Measurements from ENCODE around the gene PCARE.
"Not testable (repeated sequence)": the region's sequence is repeated elsewhere in the genome, so short reads cannot be mapped to it uniquely, and the experiment has no call there.

Gene PCARE

GRCh38 chr2:29090311-29090710, 16.0 kb upstream of the PCARE start:
- not testable (repeated sequence) for H3K27ac ChIP-seq (ENCODE audit: low read length); H3K4me3 ChIP-seq (ENCODE audit: low read depth in 1 of 2, low read length in 2 of 2); H3K4me1 ChIP-seq (ENCODE audit: control insufficient read depth in 1 of 2, insufficient read depth in 2 of 2, low read length in 2 of 2); H3K9me3 ChIP-seq (ENCODE audit: control insufficient read depth in 1 of 2, low read length in 2 of 2); H3K36me3 ChIP-seq (ENCODE audit: control insufficient read depth in 1 of 2, insufficient read depth in 2 of 2, low read length in 2 of 2); H3K27me3 ChIP-seq (ENCODE audit: low read depth, low read length)

GRCh38 chr2:29084554-29084953, 10.2 kb upstream of the PCARE start:
- H3K27ac ChIP-seq (ENCODE audit: low read length) = no peak overlapping the region
- H3K4me3 ChIP-seq (ENCODE audit: low read depth in 1 of 2, low read length in 2 of 2) = no peak overlapping the region
- H3K36me3 ChIP-seq (ENCODE audit: control insufficient read depth in 1 of 2, insufficient read depth in 2 of 2, low read length in 2 of 2) = no peaks in the 10 kb centered on the region
- H3K4me1 ChIP-seq (ENCODE audit: control insufficient read depth in 1 of 2, insufficient read depth in 2 of 2, low read length in 2 of 2) = no peaks in the 10 kb centered on the region
- no peaks in the 10 kb centered on the region for H3K27me3 ChIP-seq (ENCODE audit: low read depth, low read length)
- no peaks in the 10 kb centered on the region for H3K9me3 ChIP-seq (ENCODE audit: control insufficient read depth in 1 of 2, low read length in 2 of 2)

GRCh38 chr2:29082804-29083495, 8.6 kb upstream of the PCARE start:
- Histone ChIP-seq H3K27me3 (ENCODE audit: low read depth, low read length) (no peaks in the 10 kb centered on the region), H3K9me3 (ENCODE audit: control insufficient read depth in 1 of 2, low read length in 2 of 2) (peaks cover 0 to 2% of the 10 kb centered on the region in 2 donors), H3K4me1 (ENCODE audit: control insufficient read depth in 1 of 2, insufficient read depth in 2 of 2, low read length in 2 of 2) (no peaks in the 10 kb centered on the region), H3K27ac (ENCODE audit: low read length) (no peak overlapping the region), H3K4me3 (ENCODE audit: low read depth in 1 of 2, low read length in 2 of 2) (no peak overlapping the region), H3K36me3 (ENCODE audit: control insufficient read depth in 1 of 2, insufficient read depth in 2 of 2, low read length in 2 of 2) (no peaks in the 10 kb centered on the region)

DNA sequence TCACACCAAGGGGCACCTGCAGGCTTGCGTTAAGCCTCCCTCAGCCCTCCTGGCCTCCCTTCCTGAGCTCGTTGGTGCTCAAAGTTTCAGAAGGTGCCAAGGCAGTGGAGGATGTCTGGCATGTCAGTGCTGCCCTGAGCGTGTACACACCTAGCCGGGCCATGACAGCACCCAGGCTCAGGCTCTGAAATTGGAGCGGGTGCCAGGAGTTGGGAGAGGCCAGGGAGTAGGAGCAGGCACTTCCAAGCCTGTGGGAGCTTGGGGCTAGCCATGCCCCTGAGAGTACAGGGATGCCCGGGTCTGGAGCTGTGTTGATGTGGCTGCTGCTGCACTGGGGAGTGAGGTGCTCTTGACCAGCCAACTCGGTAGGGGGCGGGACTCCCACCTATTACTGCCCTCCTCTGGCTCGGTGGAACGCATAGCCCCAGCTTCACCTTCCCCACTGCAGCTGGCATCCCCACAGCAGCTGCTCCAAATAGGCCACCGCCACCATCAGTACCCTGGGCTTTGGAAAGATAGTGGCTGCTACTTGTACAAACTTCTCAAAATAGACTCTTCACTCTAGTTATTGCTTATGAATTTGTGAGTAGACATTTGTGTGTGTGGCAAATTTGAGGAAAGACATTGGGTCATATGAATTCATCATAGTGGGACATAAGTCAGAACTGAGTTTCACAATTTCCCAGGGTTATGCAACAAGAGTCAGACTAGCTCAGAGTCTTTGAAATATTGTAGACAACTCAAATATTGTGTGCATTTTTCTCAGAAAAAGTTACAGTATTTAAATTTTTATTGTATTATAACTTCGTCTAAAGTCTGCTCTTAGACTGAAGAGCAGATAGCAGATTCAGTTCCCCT, 6.8 kb upstream of the PCARE start:
- H3K36me3 ChIP-seq (ENCODE audit: control insufficient read depth in 1 of 2, insufficient read depth in 2 of 2, low read length in 2 of 2) = no peaks in the 10 kb centered on the region
- no peak overlapping the region for H3K27ac ChIP-seq (ENCODE audit: low read length)
- no peaks in the 10 kb centered on the region for H3K4me1 ChIP-seq (ENCODE audit: control insufficient read depth in 1 of 2, insufficient read depth in 2 of 2, low read length in 2 of 2)
- no peaks in the 10 kb centered on the region for H3K27me3 ChIP-seq (ENCODE audit: low read depth, low read length)
- peaks cover 0 to 2% of the 10 kb centered on the region in 2 donors for H3K9me3 ChIP-seq (ENCODE audit: control insufficient read depth in 1 of 2, low read length in 2 of 2)
- no peak overlapping the region for H3K4me3 ChIP-seq (ENCODE audit: low read depth in 1 of 2, low read length in 2 of 2)

DNA sequence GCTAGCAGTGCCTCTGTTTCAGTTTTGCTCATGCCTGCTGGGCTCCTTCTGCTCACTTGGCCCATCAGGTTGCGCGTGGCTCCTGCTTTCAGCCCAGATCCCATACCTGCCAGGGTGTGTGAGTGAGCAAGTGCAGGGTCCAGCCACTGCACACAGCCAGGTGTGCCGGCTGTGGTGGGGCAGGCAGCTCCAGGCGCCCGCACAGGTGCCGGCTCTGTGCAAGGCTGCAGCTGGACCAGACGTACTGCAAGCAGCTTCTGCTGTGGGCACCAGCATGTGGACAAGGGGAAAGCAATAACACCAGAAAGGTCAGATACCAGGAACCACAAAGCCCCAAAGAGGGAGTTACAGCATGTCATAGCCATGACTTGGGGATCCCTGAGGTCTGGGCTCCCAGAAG, 5.6 kb upstream of the PCARE start:
- no peak overlapping the region for H3K27ac ChIP-seq (ENCODE audit: low read length)
- no peaks in the 10 kb centered on the region for H3K4me1 ChIP-seq (ENCODE audit: control insufficient read depth in 1 of 2, insufficient read depth in 2 of 2, low read length in 2 of 2)
- no peaks in the 10 kb centered on the region for H3K27me3 ChIP-seq (ENCODE audit: low read depth, low read length)
- H3K36me3 ChIP-seq (ENCODE audit: control insufficient read depth in 1 of 2, insufficient read depth in 2 of 2, low read length in 2 of 2) = no peaks in the 10 kb centered on the region
- peaks cover 0 to 2% of the 10 kb centered on the region in 2 donors for H3K9me3 ChIP-seq (ENCODE audit: control insufficient read depth in 1 of 2, low read length in 2 of 2)
- H3K4me3 ChIP-seq (ENCODE audit: low read depth in 1 of 2, low read length in 2 of 2) = no peak overlapping the region

DNA sequence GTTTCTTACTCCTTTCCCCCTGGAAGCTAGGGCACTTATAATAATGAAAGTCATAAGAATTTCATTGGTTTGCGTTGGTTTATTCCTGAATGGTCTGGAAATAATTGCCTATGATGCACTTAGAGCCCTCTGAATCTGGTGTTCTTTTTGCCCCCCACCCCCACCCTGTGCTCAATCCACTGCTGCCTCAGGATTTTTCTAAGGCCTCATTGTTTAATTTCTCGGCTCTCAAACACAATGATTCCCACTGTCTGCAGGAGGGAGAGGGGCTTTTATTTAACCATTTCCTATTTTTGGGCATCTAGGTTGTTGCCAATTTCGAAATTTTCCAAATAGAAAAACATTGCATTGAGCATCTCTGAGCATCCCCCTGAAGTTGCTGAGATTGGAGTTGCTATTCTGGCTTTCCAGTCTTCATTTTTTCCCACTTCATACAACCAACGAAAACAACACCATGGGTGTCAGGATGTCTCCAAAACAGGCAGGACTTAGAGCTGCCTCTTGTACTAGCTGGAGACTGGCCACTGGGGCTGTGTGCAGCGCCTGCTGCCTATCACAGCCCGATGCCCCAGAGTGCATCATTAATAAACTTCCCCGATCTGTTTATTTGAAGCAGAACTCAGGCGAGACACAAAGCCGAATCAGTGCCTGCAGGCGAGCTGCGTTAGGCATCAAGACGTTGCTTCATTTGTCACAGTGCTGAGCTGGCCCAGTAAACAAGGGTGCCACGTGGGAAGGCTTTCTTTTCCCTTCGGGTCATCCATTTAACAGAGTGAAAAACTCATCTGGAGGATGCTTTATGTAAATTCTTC, 1.8 kb upstream of the PCARE start:
- H3K27ac ChIP-seq (ENCODE audit: low read length) = no peak overlapping the region
- peaks cover 0 to 2% of the 10 kb centered on the region in 2 donors for H3K9me3 ChIP-seq (ENCODE audit: control insufficient read depth in 1 of 2, low read length in 2 of 2)
- H3K4me3 ChIP-seq (ENCODE audit: low read depth in 1 of 2, low read length in 2 of 2) = no peak overlapping the region
- peaks cover 0 to 9% of the 10 kb centered on the region in 2 donors for H3K4me1 ChIP-seq (ENCODE audit: control insufficient read depth in 1 of 2, insufficient read depth in 2 of 2, low read length in 2 of 2)
- no peaks in the 10 kb centered on the region for H3K27me3 ChIP-seq (ENCODE audit: low read depth, low read length)
- no peaks in the 10 kb centered on the region for H3K36me3 ChIP-seq (ENCODE audit: control insufficient read depth in 1 of 2, insufficient read depth in 2 of 2, low read length in 2 of 2)

- Histone ChIP-seq H3K36me3 (ENCODE audit: control insufficient read depth in 1 of 2, insufficient read depth in 2 of 2, low read length in 2 of 2) (no peaks in the 10 kb centered on the region), H3K27me3 (ENCODE audit: low read depth, low read length) (no peaks in the 10 kb centered on the region), H3K9me3 (ENCODE audit: control insufficient read depth in 1 of 2, low read length in 2 of 2) (no peaks in the 10 kb centered on the region), H3K4me3 (ENCODE audit: low read depth in 1 of 2, low read length in 2 of 2) (no peak overlapping the region), H3K27ac (ENCODE audit: low read length) (no peak overlapping the region), H3K4me1 (ENCODE audit: control insufficient read depth in 1 of 2, insufficient read depth in 2 of 2, low read length in 2 of 2) (peaks cover 0 to 9% of the 10 kb centered on the region in 2 donors)
These were observed 390 bp downstream of the PCARE start for GRCh38 chr2:29073933-29074332.

DNA sequence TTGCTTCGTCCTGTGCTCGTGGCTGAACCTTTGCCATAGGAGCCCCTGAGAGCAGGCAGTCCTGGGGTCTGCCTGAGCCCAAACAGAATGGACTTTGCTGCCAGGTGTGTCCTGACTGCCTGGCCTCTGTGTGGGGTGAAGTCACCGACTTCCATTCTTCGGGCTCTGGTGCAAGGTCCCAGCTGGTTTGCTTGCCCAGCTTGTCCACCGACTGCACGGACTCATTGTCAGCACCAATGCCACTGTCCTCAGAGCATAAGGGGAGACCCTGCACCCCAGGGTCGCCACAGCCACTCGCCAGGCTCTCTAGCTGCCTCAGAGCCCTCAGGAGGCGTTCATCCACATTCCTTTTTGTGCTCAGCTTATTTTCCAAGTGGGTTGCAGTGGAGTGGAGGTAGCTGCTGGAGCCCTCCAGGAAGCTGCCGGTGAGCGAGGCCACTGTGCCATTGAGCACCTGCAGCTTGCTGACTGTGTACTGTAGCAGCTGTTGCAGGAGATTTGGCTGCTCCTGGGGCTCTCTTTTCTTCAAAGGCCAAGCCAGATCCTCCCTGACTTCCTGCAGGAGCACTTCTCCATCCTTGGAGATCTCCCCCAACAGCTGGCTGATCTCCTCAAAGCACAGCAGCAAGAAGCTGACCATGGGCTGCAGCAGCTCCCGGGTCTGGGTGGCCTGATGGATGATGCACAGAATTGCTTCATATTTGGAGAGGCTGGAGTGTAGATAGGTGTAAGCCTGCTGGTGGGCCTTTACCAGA, 1.2 kb downstream of the PCARE start:
- no peak overlapping the region for H3K27ac ChIP-seq (ENCODE audit: low read length)
- H3K9me3 ChIP-seq (ENCODE audit: control insufficient read depth in 1 of 2, low read length in 2 of 2) = no peaks in the 10 kb centered on the region
- no peak overlapping the region for H3K4me3 ChIP-seq (ENCODE audit: low read depth in 1 of 2, low read length in 2 of 2)
- no peaks in the 10 kb centered on the region for H3K27me3 ChIP-seq (ENCODE audit: low read depth, low read length)
- no peaks in the 10 kb centered on the region for H3K36me3 ChIP-seq (ENCODE audit: control insufficient read depth in 1 of 2, insufficient read depth in 2 of 2, low read length in 2 of 2)
- H3K4me1 ChIP-seq (ENCODE audit: control insufficient read depth in 1 of 2, insufficient read depth in 2 of 2, low read length in 2 of 2) = peaks cover 0 to 9% of the 10 kb centered on the region in 2 donors

DNA sequence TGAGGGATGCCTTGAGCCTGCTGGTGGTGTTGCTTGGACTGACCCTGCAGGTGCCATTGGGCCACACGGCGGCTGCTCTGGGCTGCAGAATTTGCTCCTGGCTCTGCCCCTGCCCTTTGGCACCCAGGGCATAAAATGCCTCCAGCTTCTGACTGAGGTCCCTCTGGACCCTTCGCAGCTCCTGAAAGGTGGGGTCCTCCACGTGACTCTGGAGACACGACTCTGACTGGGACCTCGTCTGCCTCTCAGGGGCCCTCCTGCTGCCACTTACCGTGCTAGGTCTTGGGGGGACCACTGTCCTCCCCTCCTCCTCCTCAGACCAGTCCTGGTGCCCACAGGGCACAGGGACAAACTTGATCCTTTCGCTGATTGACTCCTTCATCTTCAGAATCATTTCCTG, 2.1 kb downstream of the PCARE start:
- Histone ChIP-seq H3K4me3 (ENCODE audit: low read depth in 1 of 2, low read length in 2 of 2) (no peak overlapping the region), H3K27me3 (ENCODE audit: low read depth, low read length) (no peaks in the 10 kb centered on the region), H3K27ac (ENCODE audit: low read length) (no peak overlapping the region), H3K36me3 (ENCODE audit: control insufficient read depth in 1 of 2, insufficient read depth in 2 of 2, low read length in 2 of 2) (no peaks in the 10 kb centered on the region), H3K9me3 (ENCODE audit: control insufficient read depth in 1 of 2, low read length in 2 of 2) (no peaks in the 10 kb centered on the region), H3K4me1 (ENCODE audit: control insufficient read depth in 1 of 2, insufficient read depth in 2 of 2, low read length in 2 of 2) (peaks cover 0 to 9% of the 10 kb centered on the region in 2 donors)

DNA sequence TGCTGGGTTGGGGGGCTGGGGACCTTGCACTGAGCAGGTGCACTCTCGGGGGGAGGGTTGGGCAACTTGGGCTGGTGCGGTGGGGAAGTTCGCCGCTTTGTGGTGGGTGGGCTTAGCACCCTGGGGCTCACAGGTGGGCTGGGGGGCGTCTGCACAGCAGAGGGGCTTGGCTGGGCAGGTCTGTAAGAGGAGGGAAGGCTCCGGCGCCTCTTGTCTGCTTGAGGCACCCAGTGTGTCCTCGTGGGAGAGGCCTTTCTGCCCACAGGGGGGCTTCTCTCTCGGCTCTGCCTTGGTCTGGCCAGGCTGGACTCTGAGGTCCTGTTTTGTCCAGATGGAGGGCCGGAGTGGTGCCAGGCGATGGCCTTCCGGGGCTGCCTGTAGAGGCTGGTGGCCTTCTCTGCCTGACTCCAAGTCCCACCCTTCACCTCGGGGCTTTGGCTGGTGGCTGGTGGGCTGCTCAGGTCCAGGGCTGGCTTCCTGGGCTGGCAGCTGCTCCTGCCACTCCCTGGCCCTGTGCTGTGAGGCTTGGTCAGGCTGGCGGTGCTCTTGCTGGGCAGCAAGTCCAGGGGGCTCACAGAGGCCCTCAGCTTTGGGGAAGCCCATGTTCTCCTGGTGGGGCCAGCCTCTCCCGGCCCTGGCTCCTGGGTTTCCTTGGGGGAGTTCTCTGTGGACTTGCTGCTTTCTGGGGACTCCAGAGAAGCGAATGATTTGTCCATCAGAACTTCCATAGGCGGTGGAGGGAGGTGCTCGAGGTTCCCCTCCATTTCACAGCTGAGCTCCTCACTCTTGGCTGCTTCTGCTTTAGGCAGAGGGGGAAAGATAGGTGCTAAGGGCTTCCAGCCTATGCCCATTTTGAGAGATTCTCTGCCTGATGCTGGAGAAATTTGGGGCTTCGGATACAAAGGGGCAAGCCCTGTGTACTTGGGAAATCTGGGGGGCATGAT, 3.0 kb downstream of the PCARE start:
- Histone ChIP-seq H3K4me3 (ENCODE audit: low read depth in 1 of 2, low read length in 2 of 2) (no peak overlapping the region), H3K9me3 (ENCODE audit: control insufficient read depth in 1 of 2, low read length in 2 of 2) (no peaks in the 10 kb centered on the region), H3K36me3 (ENCODE audit: control insufficient read depth in 1 of 2, insufficient read depth in 2 of 2, low read length in 2 of 2) (no peaks in the 10 kb centered on the region), H3K27ac (ENCODE audit: low read length) (no peak overlapping the region), H3K27me3 (ENCODE audit: low read depth, low read length) (no peaks in the 10 kb centered on the region), H3K4me1 (ENCODE audit: control insufficient read depth in 1 of 2, insufficient read depth in 2 of 2, low read length in 2 of 2) (peaks cover 0 to 9% of the 10 kb centered on the region in 2 donors)
